Astrocyte (in vitro differentiated cells and primary cell): Measurements from ENCODE around the gene MTHFSD.

Source experiments
- CTCF ChIP-seq: IDR thresholded peaks from 2 replicates; pipeline ENCODE4 v1.5.1; 2011; ENCODE audit warnings: low read depth, mild to moderate bottlenecking, inconsistent platforms, low read length, moderate library complexity; ENCODE audit not compliant: insufficient read depth
- EZH2 ChIP-seq: IDR thresholded peaks from 2 replicates; pipeline ENCODE4 v1.6.1; 2012; ENCODE audit warnings: mild to moderate bottlenecking, low read length, inconsistent platforms; ENCODE audit not compliant: insufficient read depth

GRCh38 chr16:86480444-86480843 is 74.6 kb downstream of the MTHFSD start:
- TF ChIP-seq EZH2, result no peak
- no peak for TF ChIP-seq CTCF
